ENCODE results near the gene MED10. TPM values are rescaled to one million over a fixed set of nuclear protein-coding genes. Genes with fewer than 3 reads are reported as not detected.
A peak's percentile ranks its signal among the peaks of the same experiment; 100 is the strongest.

The MED10 gene
- polyA plus RNA-seq, 1 of the 3 experiments (the other 2 are of a cell fraction) = 75.9 TPM

DNA sequence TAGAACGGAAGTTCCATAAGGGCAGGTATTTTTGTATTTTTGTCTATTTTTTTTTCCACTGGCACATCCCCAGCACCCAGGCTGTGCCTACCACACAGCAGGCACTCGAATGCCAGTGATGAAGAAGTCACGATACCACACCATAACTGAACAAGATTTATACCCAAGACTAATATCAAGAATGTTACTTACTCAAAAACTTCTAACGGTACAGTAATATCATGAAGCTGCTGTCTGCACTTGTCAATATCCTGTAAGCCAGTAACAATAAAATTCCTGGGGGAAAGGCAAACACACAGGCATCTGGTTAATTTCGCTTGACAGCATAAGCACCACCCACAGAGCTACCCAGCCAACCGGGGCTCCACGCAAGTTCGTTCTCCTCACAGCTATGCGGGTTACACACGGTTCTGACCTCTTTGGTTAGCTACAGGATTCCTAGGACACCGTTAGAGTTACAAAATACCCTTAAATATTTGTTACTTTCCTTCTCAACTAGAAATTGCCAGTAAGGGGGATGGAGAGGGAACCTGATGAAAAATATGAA is 1.3 kb downstream of the MED10 start:
- peak overlapping the region; percentile 95 to 100 for H3K4me3 ChIP-seq (ENCODE audit: low read depth in 2 of 2, low read length in 1 of 2)
- peak overlapping the region; percentile 95 for H3K4me2 ChIP-seq
- H3K27ac ChIP-seq (ENCODE audit: low read depth in 2 of 2, low read length in 1 of 2) = peak overlapping the region in 1 of 2 experiments; percentile 94; a peak in 2 of 4 replicates
- peaks cover 0 to 21% of the 10 kb centered on the region in 2 experiments; a peak in 2 of 4 replicates for H3K4me1 ChIP-seq (ENCODE audit: control insufficient read depth in 1 of 2, insufficient read depth in 2 of 2, low read depth in 1 of 2, low read length in 1 of 2)
- H3K36me3 ChIP-seq (replicated peaks in 1 of 2; ENCODE audit: control insufficient read depth in 1 of 2, insufficient read depth in 2 of 2, low read length in 1 of 2) = peaks cover 47 to 50% of the 10 kb centered on the region in 2 experiments
- peak overlapping the region; percentile 92 for H3K9ac ChIP-seq
- peaks cover 56% of the 10 kb centered on the region for H3K79me2 ChIP-seq (ENCODE audit: insufficient read depth)
- H3K9me2 ChIP-seq = no peaks in the 10 kb centered on the region
- H3F3A ChIP-seq (replicated peaks; ENCODE audit: insufficient read depth) = peaks cover 5% of the 10 kb centered on the region
- POLR2A ChIA-PET = interaction anchor here (0.6 to 1.9 kb wide), 3 partner anchors 17 to 880 kb away, joined by 3 to 8 read pairs (median 3); no protein-coding TSS in a partner anchor
- no peaks in the 10 kb centered on the region for H3K27me3 ChIP-seq (ENCODE audit: insufficient read depth)
- 43% methylated on average over 11 of the region's 11 CpGs for WGBS (ENCODE audit: low lambda C conversion rate)
- peaks cover 17% of the 10 kb centered on the region for H4K20me1 ChIP-seq (ENCODE audit: insufficient read depth)
- no peak overlapping the region for H2AFZ ChIP-seq (ENCODE audit: low read depth)
- no peaks in the 10 kb centered on the region for H3K9me3 ChIP-seq
- TF ChIP-seq FOXJ3 (CRISPR knock-in tag; IDR thresholded peaks at IDR 0.05) = no peak
- no peak for TF ChIP-seq EP300 (IDR thresholded peaks at IDR 0.05; ENCODE audit: borderline replicate concordance in 1 of 2, low read depth in 1 of 2, low read length in 1 of 2)
- no peak for TF ChIP-seq TAF1 (IDR thresholded peaks at IDR 0.05; ENCODE audit: borderline replicate concordance, low read depth, low read length)
- TF ChIP-seq SMC3 (IDR thresholded peaks at IDR 0.05; ENCODE audit: low read depth, low read length) = no peak
- no peak for TF ChIP-seq PBX3 (IDR thresholded peaks at IDR 0.05)
- no peak for TF ChIP-seq TEAD4 (IDR thresholded peaks at IDR 0.05; ENCODE audit: borderline replicate concordance, insufficient read depth)
- no peak for TF ChIP-seq GATA2 (CRISPR knock-in tag; IDR thresholded peaks at IDR 0.05)
- TF ChIP-seq SIN3A (IDR thresholded peaks at IDR 0.05; ENCODE audit: borderline replicate concordance, low read depth, low read length) = no peak
- CTCF ChIA-PET = interaction anchor here (1.1 kb wide), 1 partner anchor 880 kb away, joined by 4 read pairs; no protein-coding TSS in a partner anchor
- DNase-seq = no peak

GRCh38 chr5:6373081-6373846 is 5.1 kb downstream of the MED10 start:
- H3K27ac ChIP-seq (ENCODE audit: low read depth in 2 of 2, low read length in 1 of 2) = no peak overlapping the region; a peak in 1 of 4 replicates
- H3K9me2 ChIP-seq = no peaks in the 10 kb centered on the region
- no peaks in the 10 kb centered on the region for H3K27me3 ChIP-seq (ENCODE audit: insufficient read depth)
- no peak for TF ChIP-seq TAF1 (IDR thresholded peaks at IDR 0.05; ENCODE audit: borderline replicate concordance, low read depth, low read length)
- H3K79me2 ChIP-seq (ENCODE audit: insufficient read depth) = peaks cover 54% of the 10 kb centered on the region
- peaks cover 61 to 86% of the 10 kb centered on the region in 2 experiments for H3K36me3 ChIP-seq (replicated peaks in 1 of 2; ENCODE audit: control insufficient read depth in 1 of 2, insufficient read depth in 2 of 2, low read length in 1 of 2)
- H3K4me3 ChIP-seq (ENCODE audit: low read depth in 2 of 2, low read length in 1 of 2) = no peak overlapping the region
- CTCF ChIA-PET = interaction anchor here (0.6 kb wide), 1 partner anchor 172 kb away, joined by 3 read pairs; no protein-coding TSS in a partner anchor
- H3K4me2 ChIP-seq = no peak overlapping the region
- POLR2A ChIA-PET = no interaction called here
- H4K20me1 ChIP-seq (ENCODE audit: insufficient read depth) = peaks cover 17% of the 10 kb centered on the region
- H3K9me3 ChIP-seq = no peaks in the 10 kb centered on the region
- no peak overlapping the region for H2AFZ ChIP-seq (ENCODE audit: low read depth)
- H3K4me1 ChIP-seq (ENCODE audit: control insufficient read depth in 1 of 2, insufficient read depth in 2 of 2, low read depth in 1 of 2, low read length in 1 of 2) = peaks cover 0 to 18% of the 10 kb centered on the region in 2 experiments; a peak in 2 of 4 replicates
- DNase-seq = no peak
- H3K9ac ChIP-seq = no peak overlapping the region
- WGBS (ENCODE audit: low lambda C conversion rate) = 93% methylated on average over 17 of the region's 17 CpGs
- H3F3A ChIP-seq (replicated peaks; ENCODE audit: insufficient read depth) = peaks cover 13% of the 10 kb centered on the region

Measured in SK-N-SH (cell line).